Measurements from ENCODE around the gene DAPK1. TPM values are rescaled to one million over a fixed set of nuclear protein-coding genes. Genes with fewer than 3 reads are reported as not detected.

Gene DAPK1
- total RNA-seq, 2 experiments from 2014 or later = 1.2 to 6.8 TPM

- H3K9me3 Mint-ChIP-seq (ENCODE audit: low read depth) = no peaks in the 10 kb centered on the region
- no peaks in the 10 kb centered on the region for H3K36me3 Mint-ChIP-seq
- H3K27ac Mint-ChIP-seq = no peak overlapping the region
- ATAC-seq (no peak), DNase-seq (no peak)
- no peaks in the 10 kb centered on the region for H3K4me1 Mint-ChIP-seq
- peaks cover 2% of the 10 kb centered on the region for H3K27me3 Mint-ChIP-seq
- CTCF ChIA-PET = no interaction called here
- no peak overlapping the region for H3K4me3 Mint-ChIP-seq
Observed at GRCh38 chr9:87661241-87661640, 163.6 kb downstream of the DAPK1 start.

- Mint-ChIP-seq H3K27me3 (peaks cover 2% of the 10 kb centered on the region), H3K4me1 (no peaks in the 10 kb centered on the region), H3K9me3 (ENCODE audit: low read depth) (no peaks in the 10 kb centered on the region), H3K4me3 (no peak overlapping the region), H3K27ac (no peak overlapping the region), H3K36me3 (no peaks in the 10 kb centered on the region)
- CTCF ChIA-PET = interaction anchor here (1.1 kb wide), 2 partner anchors 8 to 331 kb away, joined by 3 read pairs; no protein-coding TSS in a partner anchor
- ATAC-seq (no peak), DNase-seq (peak; percentile 48)
Observed at GRCh38 chr9:87662808-87663528, 165.3 kb downstream of the DAPK1 start.

GRCh38 chr9:87663556-87663955 lies 165.9 kb downstream of the DAPK1 start:
- ATAC-seq (no peak), DNase-seq (no peak)
- CTCF ChIA-PET = interaction anchor here (1.1 kb wide), 2 partner anchors 8 to 332 kb away, joined by 3 read pairs; no protein-coding TSS in a partner anchor
- Mint-ChIP-seq H3K27me3 (peaks cover 2% of the 10 kb centered on the region), H3K9me3 (ENCODE audit: low read depth) (no peaks in the 10 kb centered on the region), H3K4me1 (no peaks in the 10 kb centered on the region), H3K27ac (no peak overlapping the region), H3K36me3 (no peaks in the 10 kb centered on the region), H3K4me3 (no peak overlapping the region)

GRCh38 chr9:87664153-87665060 lies 166.7 kb downstream of the DAPK1 start:
- CTCF ChIA-PET = no interaction called here
- no peak overlapping the region for H3K4me3 Mint-ChIP-seq
- DNase-seq (no peak), ATAC-seq (no peak)
- H3K36me3 Mint-ChIP-seq = no peaks in the 10 kb centered on the region
- peaks cover 2% of the 10 kb centered on the region for H3K27me3 Mint-ChIP-seq
- H3K4me1 Mint-ChIP-seq = no peaks in the 10 kb centered on the region
- H3K9me3 Mint-ChIP-seq (ENCODE audit: low read depth) = no peaks in the 10 kb centered on the region
- no peak overlapping the region for H3K27ac Mint-ChIP-seq

- Mint-ChIP-seq H3K4me1 (no peaks in the 10 kb centered on the region), H3K27me3 (peaks cover 2% of the 10 kb centered on the region), H3K36me3 (no peaks in the 10 kb centered on the region)
Observed at GRCh38 chr9:87665505-87665904, 167.8 kb downstream of the DAPK1 start.

GRCh38 chr9:87667164-87667738 lies 169.6 kb downstream of the DAPK1 start:
- Mint-ChIP-seq H3K27me3 (no peaks in the 10 kb centered on the region), H3K9me3 (ENCODE audit: low read depth) (no peaks in the 10 kb centered on the region), H3K4me3 (no peak overlapping the region), H3K27ac (no peak overlapping the region), H3K36me3 (no peaks in the 10 kb centered on the region), H3K4me1 (no peaks in the 10 kb centered on the region)
- DNase-seq (no peak), ATAC-seq (no peak)
- CTCF ChIA-PET = no interaction called here

More at GRCh38 chr9:87665505-87665904, 167.8 kb downstream of the DAPK1 start:
- H3K27ac Mint-ChIP-seq = no peak overlapping the region
- CTCF ChIA-PET = no interaction called here
- ATAC-seq (no peak), DNase-seq (no peak)
- H3K4me3 Mint-ChIP-seq = no peak overlapping the region
- no peaks in the 10 kb centered on the region for H3K9me3 Mint-ChIP-seq (ENCODE audit: low read depth)

- no peak for DNase-seq
- no peak for ATAC-seq
- H3K4me1 Mint-ChIP-seq = no peaks in the 10 kb centered on the region
- no peaks in the 10 kb centered on the region for H3K9me3 Mint-ChIP-seq (ENCODE audit: low read depth)
- H3K27ac Mint-ChIP-seq = no peak overlapping the region
- H3K27me3 Mint-ChIP-seq = no peaks in the 10 kb centered on the region
- H3K36me3 Mint-ChIP-seq = no peaks in the 10 kb centered on the region
- H3K4me3 Mint-ChIP-seq = no peak overlapping the region
- CTCF ChIA-PET = no interaction called here
Observed at GRCh38 chr9:87668222-87668621, 170.6 kb downstream of the DAPK1 start.

GRCh38 chr9:87668722-87669121 lies 171.1 kb downstream of the DAPK1 start:
- CTCF ChIA-PET = no interaction called here
- Mint-ChIP-seq H3K9me3 (ENCODE audit: low read depth) (no peaks in the 10 kb centered on the region), H3K4me1 (no peaks in the 10 kb centered on the region), H3K36me3 (no peaks in the 10 kb centered on the region), H3K27me3 (no peaks in the 10 kb centered on the region), H3K4me3 (no peak overlapping the region), H3K27ac (no peak overlapping the region)
- ATAC-seq (no peak), DNase-seq (no peak)

GRCh38 chr9:87670572-87671264 lies 173.1 kb downstream of the DAPK1 start:
- ATAC-seq = no peak
- H3K27ac Mint-ChIP-seq = no peak overlapping the region
- H3K4me3 Mint-ChIP-seq = no peak overlapping the region
- H3K9me3 Mint-ChIP-seq (ENCODE audit: low read depth) = no peaks in the 10 kb centered on the region
- CTCF ChIA-PET = interaction anchor here (1.2 kb wide), 1 partner anchor 7 kb away, joined by 3 read pairs; no protein-coding TSS in a partner anchor
- no peaks in the 10 kb centered on the region for H3K27me3 Mint-ChIP-seq
- no peaks in the 10 kb centered on the region for H3K36me3 Mint-ChIP-seq
- no peaks in the 10 kb centered on the region for H3K4me1 Mint-ChIP-seq
- no peak for DNase-seq

GRCh38 chr9:87671478-87671877 lies 173.8 kb downstream of the DAPK1 start:
- Mint-ChIP-seq H3K36me3 (no peaks in the 10 kb centered on the region), H3K9me3 (ENCODE audit: low read depth) (no peaks in the 10 kb centered on the region), H3K4me1 (no peaks in the 10 kb centered on the region), H3K27me3 (no peaks in the 10 kb centered on the region), H3K27ac (no peak overlapping the region), H3K4me3 (no peak overlapping the region)
- ATAC-seq = no peak
- CTCF ChIA-PET = interaction anchor here (1.2 kb wide), 1 partner anchor 8 kb away, joined by 3 read pairs; no protein-coding TSS in a partner anchor
- DNase-seq = no peak

GRCh38 chr9:87671925-87672324 lies 174.3 kb downstream of the DAPK1 start:
- Mint-ChIP-seq H3K27me3 (no peaks in the 10 kb centered on the region), H3K4me3 (no peak overlapping the region), H3K9me3 (ENCODE audit: low read depth) (no peaks in the 10 kb centered on the region), H3K36me3 (no peaks in the 10 kb centered on the region), H3K27ac (no peak overlapping the region), H3K4me1 (no peaks in the 10 kb centered on the region)
- DNase-seq (no peak), ATAC-seq (no peak)
- CTCF ChIA-PET = interaction anchor here (1.2 kb wide), 1 partner anchor 9 kb away, joined by 3 read pairs; no protein-coding TSS in a partner anchor

GRCh38 chr9:87672586-87672985 lies 174.9 kb downstream of the DAPK1 start:
- Mint-ChIP-seq H3K27ac (no peak overlapping the region), H3K4me1 (no peaks in the 10 kb centered on the region), H3K36me3 (no peaks in the 10 kb centered on the region), H3K4me3 (no peak overlapping the region), H3K9me3 (ENCODE audit: low read depth) (no peaks in the 10 kb centered on the region), H3K27me3 (no peaks in the 10 kb centered on the region)
- no peak for ATAC-seq
- no peak for DNase-seq
- CTCF ChIA-PET = interaction anchor here (0.6 kb wide), 1 partner anchor 1040 kb away, joined by 3 read pairs; no protein-coding TSS in a partner anchor

Measured in activated CD8-positive, alpha-beta memory T cell treated with anti-CD3 and anti-CD28 coated beads, Interleukin-2, amount 10 ng/mL, durations not matched to agents 7 days and 5 days (primary cell).